ENCODE results near the gene PDCL2.
"Not testable (repeated sequence)": the region's sequence is repeated elsewhere in the genome, so short reads cannot be mapped to it uniquely, and the experiment has no call there.

PDCL2 gene, protein sequence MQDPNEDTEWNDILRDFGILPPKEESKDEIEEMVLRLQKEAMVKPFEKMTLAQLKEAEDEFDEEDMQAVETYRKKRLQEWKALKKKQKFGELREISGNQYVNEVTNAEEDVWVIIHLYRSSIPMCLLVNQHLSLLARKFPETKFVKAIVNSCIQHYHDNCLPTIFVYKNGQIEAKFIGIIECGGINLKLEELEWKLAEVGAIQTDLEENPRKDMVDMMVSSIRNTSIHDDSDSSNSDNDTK

DNA sequence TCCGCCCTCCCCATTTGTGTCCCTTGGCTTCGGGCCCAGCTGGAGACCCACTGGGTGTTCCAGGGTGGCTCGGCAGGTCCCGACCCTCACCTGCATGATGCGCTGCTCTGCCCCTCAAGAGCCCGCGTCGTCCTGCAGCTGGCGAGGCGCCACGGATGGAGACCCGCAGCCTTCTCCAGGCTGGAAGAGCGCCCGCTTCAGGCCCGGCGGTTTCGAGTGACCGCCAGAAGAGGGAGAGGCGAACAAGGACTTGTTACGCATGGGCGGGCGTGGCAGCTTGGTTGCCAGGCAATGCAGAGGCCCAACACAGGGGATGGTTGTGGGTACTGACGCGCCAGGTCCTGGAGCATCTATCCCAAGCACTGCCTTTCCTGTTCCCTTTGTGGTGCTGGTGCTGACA lies at the start of gene PDCL2:
Gene PDCL2, minus strand, starts transcription at position 232 of the 400 bp plus-strand sequence. Its CDS starts 136 bp downstream, at position 96.
- no peak for TF ChIP-seq GATA1 (IDR thresholded peaks at IDR 0.05; ENCODE audit: low read depth, low read length)
- no peak for TF ChIP-seq POLR2A (IDR thresholded peaks at IDR 0.05; ENCODE audit: low read length)
- no peak for DNase-seq

DNA sequence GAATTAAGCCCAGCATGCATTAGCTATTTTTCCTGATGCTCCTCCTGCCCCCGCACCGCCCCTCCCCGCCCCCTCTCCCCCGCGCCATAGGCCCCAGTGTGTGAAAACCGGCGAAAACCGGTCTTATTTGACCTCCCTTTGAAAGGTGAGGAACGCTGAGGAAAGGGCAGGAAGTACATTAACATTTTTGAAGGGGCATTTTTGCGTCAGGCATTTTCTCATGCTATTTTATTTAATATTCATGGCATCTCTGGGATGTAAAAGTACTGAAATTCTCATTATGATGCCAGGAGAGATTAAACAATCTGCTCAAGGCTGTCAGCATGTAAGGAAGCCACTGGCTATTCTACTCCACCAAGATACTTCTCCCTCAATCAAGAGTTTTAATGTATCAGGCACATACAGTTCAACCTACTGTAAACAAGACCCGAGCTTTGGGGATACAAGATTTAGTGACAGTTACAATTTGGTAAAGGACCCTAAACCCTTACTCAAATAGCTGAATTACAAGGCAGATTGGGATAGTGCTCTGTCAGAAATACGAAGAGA lies 45.3 kb upstream of the PDCL2 start:
- no peak for TF ChIP-seq GATA1 (IDR thresholded peaks at IDR 0.05; ENCODE audit: low read depth, low read length)
- TF ChIP-seq POLR2A (IDR thresholded peaks at IDR 0.05; ENCODE audit: low read length), result no peak

DNA sequence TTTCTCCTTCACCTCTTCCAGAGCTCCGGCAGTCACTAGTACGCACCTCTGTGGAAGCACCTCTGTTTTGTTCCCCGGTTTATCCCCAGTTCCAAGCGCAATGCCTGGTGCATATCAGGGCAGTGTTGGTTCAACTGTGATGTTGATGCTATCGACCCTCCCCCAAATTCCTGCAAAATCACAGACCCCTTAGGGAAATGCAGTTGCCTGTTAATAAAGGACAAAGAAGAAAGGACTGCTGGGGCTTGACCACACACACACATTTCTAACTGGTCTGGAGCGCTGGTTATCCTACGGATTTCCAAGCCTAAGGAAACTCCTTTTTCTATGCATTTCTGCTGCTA lies 44.6 kb upstream of the PDCL2 start:
- DNase-seq, result no peak
- TF ChIP-seq GATA1 (IDR thresholded peaks at IDR 0.05; ENCODE audit: low read depth, low read length), result no peak
- no peak for TF ChIP-seq POLR2A (IDR thresholded peaks at IDR 0.05; ENCODE audit: low read length)

More for the DNA sequence above, 45.3 kb upstream of the PDCL2 start:
- DNase-seq, result no peak

DNA sequence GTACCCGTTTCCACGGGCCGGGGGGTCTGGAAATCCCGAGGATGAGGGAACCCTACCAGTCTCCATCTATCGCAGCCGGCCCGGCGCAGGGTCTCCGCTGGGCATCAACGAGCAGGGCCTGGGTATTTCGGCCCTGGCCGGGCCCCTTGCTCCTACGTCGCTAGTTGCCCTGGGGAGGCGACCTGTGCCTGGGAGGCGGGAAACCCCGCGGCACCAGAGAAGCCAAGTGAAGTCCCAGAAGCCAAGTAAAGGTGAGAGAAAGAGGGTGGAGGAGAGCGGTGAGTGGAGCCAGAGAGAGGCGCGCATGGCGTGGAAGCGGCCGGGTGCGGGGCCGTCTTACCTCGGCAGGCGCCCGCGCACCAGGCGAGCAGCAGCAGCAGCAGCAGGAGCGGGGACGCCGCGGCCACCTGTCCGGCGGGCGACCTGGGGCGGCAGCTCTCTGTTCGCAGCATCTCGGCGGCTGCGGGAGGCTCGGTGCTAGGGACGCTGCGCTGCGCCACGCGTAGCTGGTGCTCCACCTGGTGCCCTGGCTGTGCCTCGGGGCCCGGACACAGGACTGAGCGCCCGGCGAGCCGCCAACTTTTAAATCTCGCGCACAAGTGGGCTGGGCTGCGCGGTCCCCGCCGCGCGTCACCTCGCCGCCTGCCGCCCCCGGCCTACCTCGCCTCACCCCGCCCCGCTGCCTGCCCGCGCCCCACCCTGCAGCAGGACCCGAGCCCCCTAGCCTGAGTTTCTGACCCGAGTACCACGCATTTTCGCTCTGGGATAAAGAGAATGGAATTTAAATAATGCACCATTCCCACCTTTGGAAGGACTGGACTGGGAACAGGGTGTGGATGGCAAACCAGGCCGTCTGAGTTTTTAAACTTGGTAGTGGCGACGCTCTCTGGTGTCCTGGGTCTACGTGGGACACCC lies 44.0 kb upstream of the PDCL2 start, which contains the start of gene NMU:
Gene NMU, minus strand, starts transcription at position 558 of the 915 bp plus-strand sequence. Its CDS starts 106 bp downstream, at position 452.
- TF ChIP-seq GATA1 (IDR thresholded peaks at IDR 0.05; ENCODE audit: low read depth, low read length), result no peak
- DNase-seq, result peak; percentile 57 to 63

DNA sequence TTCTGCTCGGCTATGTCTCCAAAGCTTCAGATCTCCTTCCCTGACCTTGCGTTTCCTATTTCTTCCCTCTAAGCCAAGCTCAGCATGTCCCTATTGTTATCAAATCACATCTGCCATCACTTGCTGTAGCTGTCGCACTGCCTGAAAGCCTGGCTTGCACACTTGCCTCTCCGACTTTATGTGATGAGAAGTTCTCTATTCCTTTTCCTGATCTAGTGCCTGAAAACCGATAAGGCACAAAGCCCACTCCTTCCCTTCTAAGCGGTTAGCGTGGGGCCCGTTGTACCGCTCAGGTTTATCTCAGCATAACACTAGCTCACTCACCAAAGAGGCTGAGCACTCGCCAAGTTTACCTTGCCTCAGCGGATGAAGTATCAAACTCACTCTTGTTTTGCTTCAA lies 43.2 kb upstream of the PDCL2 start:
- no peak for TF ChIP-seq GATA1 (IDR thresholded peaks at IDR 0.05; ENCODE audit: low read depth, low read length)
- no peak for TF ChIP-seq POLR2A (IDR thresholded peaks at IDR 0.05; ENCODE audit: low read length)

DNA sequence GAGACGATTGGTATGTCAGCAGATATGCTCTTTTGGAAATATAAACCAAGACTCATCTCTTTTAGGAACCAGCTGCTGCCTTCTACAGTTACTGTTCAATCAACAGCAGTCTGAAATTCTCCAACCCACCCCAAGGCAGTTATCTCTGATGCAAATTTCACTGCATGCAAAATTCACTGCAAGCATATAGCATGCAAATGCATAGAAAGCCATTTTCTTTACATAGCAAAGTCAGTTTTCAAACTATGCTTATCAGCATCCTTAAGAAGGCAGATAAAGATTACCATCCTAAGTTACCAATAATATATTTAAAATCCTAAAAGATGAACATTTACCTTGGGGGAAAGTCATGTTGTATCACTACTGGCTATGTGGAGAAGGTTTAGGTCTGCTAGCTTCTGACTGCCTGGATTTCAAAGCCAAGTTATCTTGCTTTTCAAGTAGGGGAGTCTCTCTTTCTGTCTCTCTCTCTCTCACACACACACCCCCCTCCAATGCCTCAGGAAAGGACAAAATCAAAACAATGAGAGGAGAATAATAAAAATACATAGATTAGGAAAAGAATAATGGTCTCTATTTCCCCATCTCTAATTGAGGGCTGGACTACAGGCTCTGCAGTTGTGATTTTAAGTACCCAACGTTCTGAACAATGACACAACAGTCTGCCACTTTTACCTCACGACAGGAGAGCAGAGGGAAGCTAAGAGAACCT lies 42.5 kb upstream of the PDCL2 start:
- DNase-seq, result no peak
- TF ChIP-seq POLR2A (IDR thresholded peaks at IDR 0.05; ENCODE audit: low read length), result no peak
- no peak for TF ChIP-seq GATA1 (IDR thresholded peaks at IDR 0.05; ENCODE audit: low read depth, low read length)

More for the DNA sequence above, 43.2 kb upstream of the PDCL2 start:
- DNase-seq, result peak; percentile 8 to 22

DNA sequence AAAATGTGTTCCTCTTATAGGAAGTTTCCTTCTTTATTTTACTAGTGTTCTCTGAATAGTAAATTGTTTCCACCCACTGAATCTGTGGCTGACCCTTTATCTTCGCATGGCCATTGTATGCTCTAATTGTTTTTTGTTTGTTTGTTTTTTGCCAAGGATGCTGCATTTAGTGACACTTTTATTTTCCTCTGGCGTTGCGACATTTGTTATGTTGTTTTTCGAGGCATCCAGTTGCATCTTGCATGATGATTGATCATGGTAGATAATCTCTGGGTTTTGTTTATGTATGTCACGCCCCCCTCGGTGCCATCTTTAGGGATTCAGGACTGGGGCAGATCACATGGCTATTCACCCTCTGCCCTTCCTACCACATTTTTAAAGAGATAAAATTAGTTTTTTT lies 41.9 kb upstream of the PDCL2 start:
- TF ChIP-seq POLR2A (IDR thresholded peaks at IDR 0.05; ENCODE audit: low read length) (no peak), GATA1 (IDR thresholded peaks at IDR 0.05; ENCODE audit: low read depth, low read length) (no peak)
- no peak for DNase-seq

DNA sequence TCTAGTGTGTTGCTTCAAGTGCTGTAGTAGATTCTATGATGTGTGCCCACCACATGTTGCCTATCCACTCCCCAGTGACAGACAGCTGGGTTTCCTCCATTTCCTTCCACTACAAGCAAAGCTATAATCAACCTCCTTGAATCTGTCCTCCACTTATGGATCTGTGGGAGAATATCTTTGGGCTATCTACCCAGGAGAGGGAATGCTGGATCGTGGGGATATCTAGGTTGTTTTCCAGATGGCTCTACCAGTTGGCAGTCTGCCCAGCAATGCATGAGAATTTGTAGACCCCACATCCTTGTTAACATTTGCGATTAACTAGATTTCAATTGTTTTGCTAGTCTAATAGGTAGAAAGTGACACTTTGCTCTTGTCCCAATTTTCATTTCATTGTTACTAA lies 33.8 kb upstream of the PDCL2 start:
- TF ChIP-seq GATA1 (IDR thresholded peaks at IDR 0.05; ENCODE audit: low read depth, low read length) (no peak), POLR2A (IDR thresholded peaks at IDR 0.05; ENCODE audit: low read length) (no peak)
- DNase-seq, result no peak

DNA sequence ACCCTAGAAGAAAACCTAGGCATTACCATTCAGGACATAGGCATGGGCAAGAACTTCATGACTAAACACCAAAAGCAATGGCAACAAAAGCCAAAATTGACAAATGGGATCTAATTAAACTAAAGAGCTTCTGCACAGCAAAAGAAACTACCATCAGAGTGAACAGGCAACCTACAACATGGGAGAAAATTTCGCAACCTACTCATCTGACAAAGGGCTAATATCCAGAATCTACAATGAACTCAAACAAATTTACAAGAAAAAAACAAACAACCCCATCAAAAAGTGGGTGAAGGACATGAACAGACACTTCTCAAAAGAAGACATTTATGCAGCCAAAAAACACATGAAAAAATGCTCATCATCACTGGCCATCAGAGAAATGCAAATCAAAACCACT lies 32.0 kb upstream of the PDCL2 start:
- DNase-seq, result not testable (repeated sequence)

DNA sequence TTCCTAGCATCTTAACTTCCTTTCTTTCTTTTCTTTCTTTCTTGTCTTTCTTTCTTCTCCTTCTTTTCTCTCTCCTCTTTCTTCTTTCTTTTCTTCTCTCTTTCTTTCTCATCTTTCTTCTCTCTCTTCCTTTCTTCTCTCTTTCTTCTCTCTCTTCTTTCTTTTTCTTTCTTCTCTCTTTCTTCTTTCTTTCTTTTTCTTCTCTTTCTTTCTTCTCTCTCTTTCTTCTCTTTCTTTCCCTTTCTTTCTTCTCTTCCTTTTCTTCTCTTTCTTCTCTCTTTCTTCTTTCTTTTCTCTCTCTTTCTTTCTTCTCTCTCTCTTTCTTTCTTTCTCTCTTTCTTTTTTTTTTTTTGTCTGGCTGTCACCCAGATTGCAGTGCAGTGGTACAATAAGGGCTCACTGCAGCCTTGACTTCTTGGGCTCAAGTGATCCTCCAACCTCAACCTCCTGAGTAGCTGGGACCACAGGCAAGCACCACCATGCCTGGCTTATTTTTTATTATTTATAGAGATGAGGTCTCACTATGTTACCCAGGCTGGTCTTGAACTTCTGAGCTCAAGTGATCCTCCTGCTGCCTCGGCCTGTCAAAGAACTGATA lies 26.6 kb upstream of the PDCL2 start:
- TF ChIP-seq GATA1 (IDR thresholded peaks at IDR 0.05; ENCODE audit: low read depth, low read length) (no peak), POLR2A (IDR thresholded peaks at IDR 0.05; ENCODE audit: low read length) (no peak)

DNA sequence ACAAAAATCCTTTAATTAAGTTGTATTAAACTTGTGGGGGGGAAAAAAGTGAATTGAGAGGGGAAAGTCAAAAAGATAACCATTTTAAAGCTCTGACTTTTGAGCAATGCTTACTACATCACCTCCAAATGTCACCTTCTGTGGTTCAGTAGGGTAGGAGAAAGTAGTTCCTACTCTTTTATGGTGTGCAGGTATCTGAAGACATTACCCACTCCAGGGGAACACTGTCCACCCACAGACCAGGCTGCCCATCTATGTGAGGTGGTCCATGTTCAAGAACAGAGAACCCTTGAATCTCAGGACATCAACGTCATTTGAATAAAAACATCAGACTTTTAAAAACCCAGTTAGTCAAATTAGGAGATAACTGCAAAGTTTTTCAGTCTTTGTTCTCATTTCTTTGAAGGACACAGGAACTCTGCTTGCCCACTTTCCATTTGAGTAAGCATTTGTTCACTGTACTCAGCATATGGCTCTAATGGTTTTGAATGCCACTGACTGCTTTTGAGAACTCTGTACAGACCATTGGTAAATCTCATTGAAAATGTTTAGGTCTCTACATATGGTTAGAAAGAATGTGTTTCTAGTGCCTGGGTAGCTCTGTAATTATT lies 25.6 kb upstream of the PDCL2 start:
- no peak for DNase-seq
- TF ChIP-seq GATA1 (IDR thresholded peaks at IDR 0.05; ENCODE audit: low read depth, low read length) (no peak), POLR2A (IDR thresholded peaks at IDR 0.05; ENCODE audit: low read length) (no peak)

More for the DNA sequence above, 26.6 kb upstream of the PDCL2 start:
- no peak for DNase-seq

DNA sequence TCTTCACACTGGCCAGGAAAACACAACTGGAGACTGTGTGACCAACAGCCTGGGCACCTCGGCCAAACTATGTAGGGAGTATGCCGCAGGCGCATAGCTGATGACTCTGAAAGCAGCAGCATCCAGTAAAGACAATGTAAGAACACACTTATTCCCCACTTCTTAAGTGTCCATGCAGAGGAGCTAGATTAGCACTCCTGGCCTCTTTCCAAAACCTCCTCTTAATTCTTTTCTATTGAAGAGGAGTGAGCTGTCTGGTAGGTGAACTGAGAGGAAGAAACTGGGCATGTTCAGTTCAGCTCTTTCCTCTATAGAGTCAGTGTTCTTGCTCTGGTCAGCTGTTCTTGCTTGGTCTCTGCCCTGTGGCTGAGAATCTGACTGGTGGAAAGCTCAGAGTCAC lies 23.0 kb upstream of the PDCL2 start:
- DNase-seq, result no peak
- TF ChIP-seq GATA1 (IDR thresholded peaks at IDR 0.05; ENCODE audit: low read depth, low read length) (no peak), POLR2A (IDR thresholded peaks at IDR 0.05; ENCODE audit: low read length) (no peak)

DNA sequence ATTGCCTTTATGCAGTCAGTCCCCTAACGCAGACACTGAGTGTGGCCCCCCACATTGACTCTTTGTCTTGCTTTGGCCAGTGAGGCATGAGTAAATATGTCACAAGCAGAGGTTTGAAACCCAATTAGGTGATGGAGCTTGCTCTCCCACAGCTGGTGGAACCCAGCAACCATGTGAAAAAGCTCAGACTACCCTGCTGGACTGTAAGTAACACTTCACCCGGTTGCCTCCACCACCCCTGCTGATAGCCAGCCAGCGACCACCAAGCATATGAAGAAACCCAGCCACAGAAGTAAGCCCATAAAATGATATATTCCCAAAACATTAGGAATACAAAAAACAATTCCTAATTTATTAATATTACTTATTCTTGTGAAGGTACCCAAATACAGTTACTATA lies 21.6 kb upstream of the PDCL2 start:
- TF ChIP-seq GATA1 (IDR thresholded peaks at IDR 0.05; ENCODE audit: low read depth, low read length), result no peak
- no peak for TF ChIP-seq POLR2A (IDR thresholded peaks at IDR 0.05; ENCODE audit: low read length)
- DNase-seq, result no peak

Data from erythroblast (primary cell).